Activated naive CD4-positive, alpha-beta T cell treated with anti-CD3 and anti-CD28 coated beads for 36 hours (primary cell): ENCODE data around the gene PPFIA1. TPM values are rescaled to one million over a fixed set of nuclear protein-coding genes. Genes with fewer than 3 reads are reported as not detected.
"Not testable (repeated sequence)": the region's sequence is repeated elsewhere in the genome, so short reads cannot be mapped to it uniquely, and the experiment has no call there.

Experiments
- CTCF ChIA-PET: fragments of 350-600 bp; sonication (Branson Sonifier 250); formaldehyde crosslinking; loops from one replicate; lab custom pipeline; 2021; ENCODE audit warnings: antibody characterized with exemption; lab: Charles Lee
- DNase-seq: peaks from one replicate; pipeline ENCODE4 v3.0.0-alpha.2; 2020
- H3K27ac Mint-ChIP-seq: one replicate; pipeline ENCODE4 v1.8.0; 2021; ENCODE audit warnings: mild to moderate bottlenecking, mixed read lengths
- H3K27me3 Mint-ChIP-seq: one replicate; pipeline ENCODE4 v1.8.0; 2021; ENCODE audit warnings: low read depth, mixed read lengths
- H3K36me3 Mint-ChIP-seq: one replicate; pipeline ENCODE4 v1.8.0; 2021; ENCODE audit warnings: low read depth, mixed read lengths
- H3K4me1 Mint-ChIP-seq: one replicate; pipeline ENCODE4 v1.8.0; 2021; ENCODE audit warnings: low read depth, mixed read lengths
- H3K4me3 Mint-ChIP-seq: one replicate; pipeline ENCODE4 v1.8.0; 2021; ENCODE audit warnings: mild to moderate bottlenecking, moderate library complexity, mixed read lengths
- H3K9me3 Mint-ChIP-seq: one replicate; pipeline ENCODE4 v1.8.0; 2021; ENCODE audit warnings: mixed read lengths
- intact Hi-C: fragments of 100-400 bp; cut with micrococcal nuclease; formaldehyde crosslinking; loops from one replicate; pipeline ENCODE4 v1.15.1; 2023
- total RNA-seq, 2 experiments: library from RNA; stranded (reverse); gene quantifications; one replicate each; pipeline ENCODE4 v1.2.3, GENCODE V29; 2021

PPFIA1 gene
- total RNA-seq, 2 experiments from 2014 or later, result 15.9 to 21.7 TPM

GRCh38 chr11:70323806-70324205 lies 53.3 kb downstream of the PPFIA1 start:
- CTCF ChIA-PET, result no interaction called here
- H3K4me3 Mint-ChIP-seq, result no peak overlapping the region
- DNase-seq, result no peak
- H3K27me3 Mint-ChIP-seq, result no peaks in the 10 kb centered on the region
- H3K4me1 Mint-ChIP-seq, result no peaks in the 10 kb centered on the region
- intact Hi-C loops, result no loop called here
- no peaks in the 10 kb centered on the region for H3K9me3 Mint-ChIP-seq
- peak overlapping the region; percentile 25 for H3K27ac Mint-ChIP-seq
- peaks cover 18% of the 10 kb centered on the region for H3K36me3 Mint-ChIP-seq

GRCh38 chr11:70324376-70325115 lies 54.1 kb downstream of the PPFIA1 start:
- Mint-ChIP-seq H3K36me3 (peaks cover 18% of the 10 kb centered on the region), H3K27me3 (no peaks in the 10 kb centered on the region), H3K4me3 (no peak overlapping the region), H3K9me3 (no peaks in the 10 kb centered on the region), H3K27ac (no peak overlapping the region), H3K4me1 (no peaks in the 10 kb centered on the region)
- no peak for DNase-seq
- CTCF ChIA-PET, result no interaction called here
- intact Hi-C loops, result no loop called here

DNA sequence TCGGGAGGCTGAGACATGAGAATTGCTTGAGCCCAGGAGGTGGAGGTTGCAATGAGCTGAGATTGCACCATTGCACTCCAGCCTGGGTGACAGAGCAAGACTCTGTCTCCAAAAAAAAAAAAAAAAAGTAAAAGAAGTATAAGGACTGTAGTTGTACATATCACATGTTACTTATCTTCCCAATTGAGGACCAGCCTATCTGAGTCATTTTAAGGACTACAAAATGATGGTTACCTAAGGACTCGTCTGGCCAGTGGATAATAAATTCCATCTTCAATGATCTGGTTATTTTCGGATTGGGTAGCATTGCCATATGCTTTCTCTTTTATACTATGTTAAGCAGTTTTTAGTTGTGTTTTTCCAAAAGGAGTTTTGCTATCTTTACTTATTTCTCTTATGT lies 55.3 kb downstream of the PPFIA1 start:
- H3K4me1 Mint-ChIP-seq, result no peaks in the 10 kb centered on the region
- CTCF ChIA-PET, result no interaction called here
- no peak for DNase-seq
- intact Hi-C loops, result no loop called here
- H3K9me3 Mint-ChIP-seq, result no peaks in the 10 kb centered on the region
- H3K4me3 Mint-ChIP-seq, result no peak overlapping the region
- no peak overlapping the region for H3K27ac Mint-ChIP-seq
- no peaks in the 10 kb centered on the region for H3K27me3 Mint-ChIP-seq
- peaks cover 26% of the 10 kb centered on the region for H3K36me3 Mint-ChIP-seq

DNA sequence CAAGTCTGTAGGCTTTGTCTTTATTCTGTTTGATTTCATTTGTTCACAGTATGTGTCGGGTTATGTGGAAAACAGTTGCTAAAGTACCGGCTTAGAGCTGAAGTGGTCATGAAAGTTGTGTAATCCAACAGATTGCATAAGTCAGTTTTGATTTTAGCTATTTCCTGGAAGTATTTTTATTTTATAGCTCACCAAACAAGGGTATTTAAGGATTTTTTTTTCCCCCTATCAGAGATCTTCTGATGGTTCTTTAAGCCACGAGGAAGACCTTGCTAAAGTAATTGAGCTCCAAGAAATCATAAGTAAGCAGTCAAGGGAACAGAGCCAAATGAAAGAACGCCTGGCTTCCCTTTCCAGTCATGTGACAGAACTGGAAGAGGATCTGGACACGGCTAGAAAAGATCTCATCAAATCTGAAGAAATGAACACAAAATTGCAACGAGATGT lies 55.9 kb downstream of the PPFIA1 start:
- no peaks in the 10 kb centered on the region for H3K27me3 Mint-ChIP-seq
- H3K4me3 Mint-ChIP-seq, result no peak overlapping the region
- H3K9me3 Mint-ChIP-seq, result no peaks in the 10 kb centered on the region
- intact Hi-C loops, result no loop called here
- peaks cover 26% of the 10 kb centered on the region for H3K36me3 Mint-ChIP-seq
- CTCF ChIA-PET, result no interaction called here
- H3K27ac Mint-ChIP-seq, result no peak overlapping the region
- H3K4me1 Mint-ChIP-seq, result no peaks in the 10 kb centered on the region
- DNase-seq, result no peak

GRCh38 chr11:70326833-70327232 lies 56.3 kb downstream of the PPFIA1 start:
- Mint-ChIP-seq H3K27ac (no peak overlapping the region), H3K27me3 (no peaks in the 10 kb centered on the region), H3K36me3 (peaks cover 29% of the 10 kb centered on the region), H3K4me3 (no peak overlapping the region), H3K4me1 (no peaks in the 10 kb centered on the region), H3K9me3 (no peaks in the 10 kb centered on the region)
- no peak for DNase-seq
- CTCF ChIA-PET, result no interaction called here
- intact Hi-C loops, result no loop called here

DNA sequence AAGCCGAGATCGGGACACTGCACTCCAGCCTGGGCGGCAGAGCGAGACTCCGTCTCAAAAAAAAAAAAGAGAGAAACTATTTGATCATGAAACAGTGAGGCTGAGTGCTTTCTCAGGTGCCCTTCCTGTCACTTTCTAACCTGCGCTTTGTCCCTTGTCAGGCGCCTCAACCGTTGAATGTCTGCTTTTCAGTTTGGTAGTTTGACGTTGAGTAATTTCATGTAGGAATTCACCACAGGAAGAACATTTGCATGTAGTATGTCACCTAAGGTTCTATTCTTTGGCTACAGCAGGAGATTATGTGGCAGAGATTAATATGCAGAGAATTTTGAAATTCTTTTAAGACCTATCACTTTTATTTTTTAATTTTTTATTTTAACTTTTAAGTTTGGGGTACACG lies 57.2 kb downstream of the PPFIA1 start:
- DNase-seq, result no peak
- peaks cover 31% of the 10 kb centered on the region for H3K36me3 Mint-ChIP-seq
- intact Hi-C loops, result no loop called here
- CTCF ChIA-PET, result no interaction called here
- no peaks in the 10 kb centered on the region for H3K4me1 Mint-ChIP-seq
- H3K27me3 Mint-ChIP-seq, result no peaks in the 10 kb centered on the region
- H3K4me3 Mint-ChIP-seq, result no peak overlapping the region
- no peaks in the 10 kb centered on the region for H3K9me3 Mint-ChIP-seq
- no peak overlapping the region for H3K27ac Mint-ChIP-seq

DNA sequence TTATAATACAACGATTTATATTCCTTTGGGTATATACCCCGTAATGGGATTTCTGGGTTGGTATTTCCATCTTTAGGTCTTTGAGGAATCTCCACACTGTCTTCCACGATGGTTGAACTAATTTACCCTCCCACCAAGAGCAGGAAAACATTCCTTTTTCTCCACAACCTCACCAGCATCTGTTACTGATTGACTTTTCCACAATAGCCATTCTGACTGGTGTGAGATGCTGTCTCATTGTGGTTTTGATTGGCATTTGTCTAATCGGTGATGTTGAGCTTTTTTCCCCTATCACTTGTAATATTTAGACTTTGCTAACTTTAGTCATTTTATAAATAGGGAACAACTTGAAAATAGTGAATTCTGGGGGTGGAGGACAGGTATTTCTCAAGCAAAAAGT lies 58.1 kb downstream of the PPFIA1 start:
- no peak for DNase-seq
- intact Hi-C loops, result no loop called here
- Mint-ChIP-seq H3K36me3 (peaks cover 38% of the 10 kb centered on the region), H3K4me3 (no peak overlapping the region), H3K9me3 (no peaks in the 10 kb centered on the region), H3K27me3 (no peaks in the 10 kb centered on the region), H3K4me1 (no peaks in the 10 kb centered on the region), H3K27ac (no peak overlapping the region)
- CTCF ChIA-PET, result no interaction called here

DNA sequence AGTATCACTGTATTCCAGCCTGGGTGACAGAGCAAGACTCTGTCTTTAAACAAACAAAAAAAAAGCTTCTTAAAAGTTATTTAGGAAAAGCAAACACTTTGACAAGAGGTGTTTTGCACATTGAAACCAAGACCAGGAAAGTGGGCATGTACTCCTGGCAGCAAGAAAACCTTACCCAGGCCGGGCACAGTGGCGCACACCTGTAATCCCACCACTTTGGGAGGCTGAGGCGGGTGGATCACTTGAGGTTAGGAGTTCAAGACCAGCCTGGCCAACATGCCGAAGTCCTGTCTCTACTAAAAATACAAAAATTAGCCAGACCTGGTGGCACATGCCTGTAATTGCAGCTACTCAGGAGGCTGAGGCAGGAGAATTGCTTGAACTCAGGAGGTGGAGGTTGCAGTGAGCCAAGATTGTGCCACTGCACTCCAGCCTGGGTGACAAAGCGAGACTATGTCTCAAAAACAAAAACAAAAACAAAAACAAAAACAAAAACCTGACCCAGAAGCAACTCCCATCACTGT lies 60.9 kb downstream of the PPFIA1 start:
- DNase-seq, H3K27ac Mint-ChIP-seq, H3K4me3 Mint-ChIP-seq, H3K9me3 Mint-ChIP-seq, H3K27me3 Mint-ChIP-seq, intact Hi-C loops, H3K4me1 Mint-ChIP-seq: not testable (repeated sequence)
- peaks cover 52% of the 10 kb centered on the region for H3K36me3 Mint-ChIP-seq
- CTCF ChIA-PET, result interaction anchor here (0.6 kb wide), 1 partner anchor 31 kb away, joined by 3 read pairs; no protein-coding TSS in a partner anchor

- Mint-ChIP-seq H3K36me3 (peaks cover 52% of the 10 kb centered on the region), H3K4me3 (no peak overlapping the region), H3K27ac (no peak overlapping the region), H3K27me3 (no peaks in the 10 kb centered on the region), H3K9me3 (no peaks in the 10 kb centered on the region), H3K4me1 (no peaks in the 10 kb centered on the region)
- no peak for DNase-seq
- intact Hi-C loops, result no loop called here
- CTCF ChIA-PET, result interaction anchor here (0.6 kb wide), 1 partner anchor 31 kb away, joined by 3 read pairs; no protein-coding TSS in a partner anchor
Observed at GRCh38 chr11:70331901-70332300, 61.4 kb downstream of the PPFIA1 start.

DNA sequence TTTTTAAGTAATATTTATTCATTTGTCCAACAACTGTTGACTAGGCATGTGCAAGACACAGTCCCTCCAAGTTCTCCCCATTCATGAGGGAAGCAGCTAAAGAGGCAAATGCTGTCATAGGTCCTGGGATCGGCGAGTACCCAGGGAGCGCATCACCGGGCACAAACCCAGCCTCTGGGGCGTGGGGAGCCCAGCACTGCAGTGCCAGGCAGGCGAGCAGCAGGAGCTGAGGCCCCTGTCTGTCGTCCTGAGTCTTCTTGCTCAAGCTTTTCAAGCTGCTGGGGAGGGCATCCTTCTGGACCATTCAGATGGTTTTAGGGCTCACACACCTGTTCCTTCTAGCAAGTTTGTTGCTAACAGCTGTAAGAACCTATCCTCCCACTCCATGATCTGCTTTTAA lies 62.1 kb downstream of the PPFIA1 start:
- Mint-ChIP-seq H3K27me3 (no peaks in the 10 kb centered on the region), H3K36me3 (peaks cover 54% of the 10 kb centered on the region), H3K4me1 (no peaks in the 10 kb centered on the region), H3K27ac (no peak overlapping the region), H3K9me3 (no peaks in the 10 kb centered on the region), H3K4me3 (no peak overlapping the region)
- intact Hi-C loops, result no loop called here
- no peak for DNase-seq
- CTCF ChIA-PET, result no interaction called here

DNA sequence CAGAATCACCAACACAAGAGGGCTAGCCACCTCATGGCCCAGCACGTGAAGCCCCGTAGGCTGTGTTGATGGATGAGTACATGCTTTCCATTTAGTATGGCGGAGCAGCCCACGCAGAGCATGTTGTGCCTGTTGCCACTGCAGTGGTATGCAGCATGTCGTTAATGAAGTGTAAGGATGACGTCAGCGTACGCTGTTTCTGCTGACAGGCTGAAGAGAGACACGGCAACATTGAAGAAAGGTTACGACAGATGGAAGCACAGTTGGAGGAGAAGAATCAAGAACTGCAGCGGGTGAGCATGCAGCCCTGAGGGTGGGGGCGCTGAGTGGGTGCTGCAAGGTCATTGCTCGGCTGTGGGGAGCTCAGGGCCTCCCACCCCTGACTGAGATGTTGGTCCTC lies 62.8 kb downstream of the PPFIA1 start:
- H3K4me3 Mint-ChIP-seq, result no peak overlapping the region
- no peaks in the 10 kb centered on the region for H3K4me1 Mint-ChIP-seq
- intact Hi-C loops, result no loop called here
- H3K27me3 Mint-ChIP-seq, result no peaks in the 10 kb centered on the region
- no peak for DNase-seq
- H3K36me3 Mint-ChIP-seq, result peaks cover 53% of the 10 kb centered on the region
- H3K9me3 Mint-ChIP-seq, result no peaks in the 10 kb centered on the region
- H3K27ac Mint-ChIP-seq, result no peak overlapping the region
- CTCF ChIA-PET, result no interaction called here

DNA sequence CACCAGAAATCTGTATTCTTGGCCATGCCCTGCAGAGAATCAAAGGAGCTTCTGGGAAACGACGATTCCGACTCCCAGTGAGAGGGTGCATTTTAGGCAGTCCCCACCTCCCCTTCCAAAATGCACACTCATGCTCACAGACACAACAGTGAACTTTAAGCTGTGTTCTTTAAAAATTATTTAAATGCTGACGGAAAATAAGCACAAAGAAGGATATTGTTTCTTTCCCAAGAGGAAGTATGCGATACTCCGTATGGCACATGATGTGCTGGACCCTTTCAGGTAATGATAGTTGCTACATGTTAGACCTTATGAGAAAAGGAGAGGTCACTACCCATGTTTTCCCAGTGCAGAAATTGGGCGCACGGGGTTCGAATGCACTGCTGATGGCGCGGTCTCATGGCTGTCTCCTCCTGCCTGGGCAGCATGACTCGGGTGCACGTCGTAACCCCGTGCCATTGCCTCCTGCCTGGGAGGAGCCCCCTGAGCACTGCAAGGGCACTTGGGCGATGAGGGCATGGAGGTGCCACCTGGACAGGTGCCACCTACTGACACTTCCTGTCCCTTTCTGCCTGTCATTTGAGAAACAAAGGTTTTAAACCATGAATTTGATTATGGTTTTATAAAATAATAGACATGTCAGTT lies 64.0 kb downstream of the PPFIA1 start:
- DNase-seq, result no peak
- peaks cover 53% of the 10 kb centered on the region for H3K36me3 Mint-ChIP-seq
- intact Hi-C loops, result no loop called here
- no peaks in the 10 kb centered on the region for H3K27me3 Mint-ChIP-seq
- CTCF ChIA-PET, result no interaction called here
- H3K27ac Mint-ChIP-seq, result no peak overlapping the region
- no peaks in the 10 kb centered on the region for H3K9me3 Mint-ChIP-seq
- no peak overlapping the region for H3K4me3 Mint-ChIP-seq
- no peaks in the 10 kb centered on the region for H3K4me1 Mint-ChIP-seq

DNA sequence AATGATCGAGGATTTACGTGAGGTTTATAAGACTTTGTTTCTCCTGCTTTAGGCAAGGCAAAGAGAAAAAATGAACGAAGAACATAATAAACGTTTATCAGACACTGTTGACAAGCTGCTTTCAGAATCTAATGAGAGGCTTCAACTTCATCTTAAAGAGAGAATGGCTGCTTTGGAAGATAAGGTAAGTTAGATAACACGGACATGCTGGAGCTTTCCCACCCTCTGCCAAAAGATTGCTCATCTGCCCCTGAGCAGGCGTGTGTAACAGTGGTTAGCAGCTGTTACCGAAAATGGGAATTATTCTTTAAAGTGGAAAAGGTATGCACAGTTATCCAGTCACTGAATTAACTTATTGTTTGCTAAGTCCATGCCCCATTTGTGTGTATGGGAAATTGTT lies 65.0 kb downstream of the PPFIA1 start:
- CTCF ChIA-PET, result no interaction called here
- Mint-ChIP-seq H3K27me3 (no peaks in the 10 kb centered on the region), H3K4me3 (no peak overlapping the region), H3K27ac (no peak overlapping the region), H3K9me3 (no peaks in the 10 kb centered on the region), H3K36me3 (peaks cover 46% of the 10 kb centered on the region), H3K4me1 (no peaks in the 10 kb centered on the region)
- DNase-seq, result no peak
- intact Hi-C loops, result no loop called here
